HCT116 (cell line): ENCODE measurements around the gene CACNA1A. TPM values are rescaled to one million over a fixed set of nuclear protein-coding genes. Genes with fewer than 3 reads are reported as not detected.

Experiments used
- ATAC-seq: fragments of 200-7000 bp; cut with Tn5 transposase; 2 replicates; pipeline ENCODE4 v1.9.1; 2020; ENCODE audit warnings: mild to moderate bottlenecking, moderate library complexity
- BruUV-seq: library from RNA; stranded (reverse); fragments of 400-500 nt; replicated peaks from 2 replicates; lab custom pipeline; 2021; lab: Mats Ljungman, UMichigan
- CTCF ChIA-PET: fragments of 300-600 bp; sonication (Branson Sonifier 250); formaldehyde crosslinking; loops from one replicate; lab custom pipeline; 2021; ENCODE audit warnings: antibody characterized with exemption; lab: Charles Lee
- POLR2A ChIA-PET: fragments of 300-600, 350-600 bp; sonication (Branson Sonifier 250); formaldehyde crosslinking; loops from one replicate; lab custom pipeline; 2021; ENCODE audit warnings: antibody characterized with exemption; lab: Charles Lee
- RAD21 ChIA-PET, 2 experiments: fragments of 300-600 bp; sonication (Branson Sonifier 250); formaldehyde crosslinking; loops; one replicate each; lab custom pipeline; 2023; ENCODE audit warnings: low total read pairs in 2 of 2; ENCODE audit not compliant: uncharacterized antibody in 2 of 2, unreplicated experiment in 2 of 2, low non-redundant PET in 1 of 2; lab: Charles Lee
- DNase-seq: peaks from one replicate; pipeline ENCODE4 v3.0.0-alpha.2; 2010; ENCODE audit warnings: low read depth, low spot score
- H2AFZ ChIP-seq: fragments of 200-600 bp; shearing (Covaris generic), sonication (generic); 2 replicates; pipeline ENCODE4 v1.6.1; 2017; ENCODE audit warnings: low read depth, mixed run types, mixed read lengths, antibody characterized with exemption, low read length; ENCODE audit not compliant: poor library complexity, severe bottlenecking
- H3K27ac ChIP-seq: 2 replicates; pipeline ENCODE4 v1.5.1; 2012; ENCODE audit warnings: low read depth, low read length
- H3K27me3 ChIP-seq: fragments of 200-600 bp; sonication (generic); 2 replicates; pipeline ENCODE4 v1.6.1; 2016; ENCODE audit warnings: mixed run types, low read length, mixed read lengths; ENCODE audit not compliant: insufficient read depth
- H3K36me3 ChIP-seq, 2 experiments: fragments of 200-500 bp in 1 of 2; fragments of 200-600 bp in 1 of 2; sonication (Bioruptor generic) in 1 of 2; sonication (generic) in 1 of 2; 2 replicates each; pipeline versions ENCODE4 v1.5.1 to v1.6.1; 2014 to 2016; ENCODE audit warnings: low read length in 2 of 2, inconsistent platforms in 1 of 2, mixed read lengths in 1 of 2, mixed run types in 1 of 2; ENCODE audit not compliant: insufficient read depth in 2 of 2, control insufficient read depth in 1 of 2
- H3K4me1 ChIP-seq, 2 experiments: fragments of 200-600 bp in 1 of 2; sonication (generic) in 1 of 2; 2 replicates each; pipeline versions ENCODE4 v1.5.1 to v1.6.1; 2012 to 2017; ENCODE audit warnings: low read length in 2 of 2, inconsistent platforms in 1 of 2, mild to moderate bottlenecking in 1 of 2, mixed read lengths in 1 of 2, mixed run types in 1 of 2, moderate library complexity in 1 of 2; ENCODE audit not compliant: insufficient read depth in 2 of 2, control insufficient read depth in 1 of 2
- H3K4me2 ChIP-seq: fragments of 200-600 bp; sonication (generic); 2 replicates; pipeline ENCODE4 v1.6.1; 2017; ENCODE audit warnings: mixed run types, low read length, mixed read lengths
- H3K4me3 ChIP-seq, 2 experiments: fragments of 200-600 bp in 1 of 2; sonication (generic) in 1 of 2; replicated peaks in 1 of 2; 2 replicates each; pipeline ENCODE4 v1.5.1; 2011 to 2016; ENCODE audit warnings: low read length in 2 of 2, control low read depth in 1 of 2, low read depth in 1 of 2, mild to moderate bottlenecking in 1 of 2, mixed read lengths in 1 of 2, mixed run types in 1 of 2
- H3K79me2 ChIP-seq: fragments of 200-600 bp; sonication (generic); 2 replicates; pipeline ENCODE4 v1.6.1; 2017; ENCODE audit warnings: mild to moderate bottlenecking, mixed run types, low read length, moderate library complexity, mixed read lengths; ENCODE audit not compliant: insufficient read depth
- H3K9ac ChIP-seq: fragments of 200-600 bp; sonication (generic); 2 replicates; pipeline ENCODE4 v1.6.1; 2016; ENCODE audit warnings: low read length, mixed read lengths
- H3K9me2 ChIP-seq: fragments of 200-600 bp; sonication (generic), shearing (Covaris generic); 2 replicates; pipeline ENCODE4 v1.6.1; 2017; ENCODE audit warnings: mixed run types, mild to moderate bottlenecking, moderate library complexity; ENCODE audit not compliant: insufficient read depth
- H3K9me3 ChIP-seq, 2 experiments: fragments of 200-500 bp in 1 of 2; fragments of 200-600 bp in 1 of 2; sonication (Bioruptor generic) in 1 of 2; sonication (generic) in 1 of 2; 2 replicates each; pipeline ENCODE4 v1.6.1; 2014 to 2017; ENCODE audit warnings: low read length in 2 of 2, mixed read lengths in 2 of 2, inconsistent platforms in 1 of 2, low read depth in 1 of 2, mild to moderate bottlenecking in 1 of 2, mixed run types in 1 of 2, moderate library complexity in 1 of 2; ENCODE audit not compliant: control insufficient read depth in 1 of 2, insufficient read depth in 1 of 2
- H4K20me1 ChIP-seq: fragments of 200-600 bp; sonication (generic), shearing (Covaris generic); 2 replicates; pipeline ENCODE4 v1.6.1; 2017; ENCODE audit warnings: mixed run types, mild to moderate bottlenecking, moderate library complexity; ENCODE audit not compliant: insufficient read depth
- CEBPB ChIP-seq: IDR thresholded peaks from 2 replicates; pipeline ENCODE4 v1.6.1; 2012; ENCODE audit warnings: low read depth
- EGR1 ChIP-seq: IDR thresholded peaks from 2 replicates; pipeline ENCODE4 v1.6.1; 2012; ENCODE audit warnings: low read depth
- EZH2 ChIP-seq: fragments of 200-600 bp; sonication (generic); IDR thresholded peaks from 2 replicates; pipeline ENCODE4 v1.6.1; 2017; ENCODE audit warnings: antibody characterized with exemption, mixed run types
- JUND ChIP-seq: IDR thresholded peaks from 2 replicates; pipeline ENCODE4 v1.6.1; 2012
- POLR2AphosphoS5 ChIP-seq: IDR thresholded peaks from 2 replicates; pipeline ENCODE4 v1.6.1; 2011; ENCODE audit warnings: mild to moderate bottlenecking, low read depth, low read length, moderate library complexity
- RAD21 ChIP-seq: IDR thresholded peaks from 2 replicates; pipeline ENCODE4 v1.6.1; 2012; ENCODE audit warnings: low read depth, mild to moderate bottlenecking
- SIN3A ChIP-seq: IDR thresholded peaks from 2 replicates; pipeline ENCODE4 v1.6.1; 2012; ENCODE audit warnings: low read depth
- SP1 ChIP-seq: IDR thresholded peaks from 2 replicates; pipeline ENCODE4 v1.6.1; 2012; ENCODE audit warnings: low read depth
- TCF7L2 ChIP-seq: IDR thresholded peaks from 2 replicates; pipeline ENCODE4 v1.7.0; 2011; ENCODE audit warnings: borderline replicate concordance, inconsistent platforms; ENCODE audit not compliant: insufficient read depth, insufficient read length; ENCODE audit errors: extremely low read depth
- YY1 ChIP-seq: IDR thresholded peaks from 2 replicates; pipeline ENCODE4 v1.6.1; 2011; ENCODE audit warnings: low read length, low read depth, moderate library complexity, mild to moderate bottlenecking; ENCODE audit not compliant: insufficient replicate concordance; ENCODE audit errors: extremely low read depth
- ZFX ChIP-seq: fragments of 450-650 bp; IDR thresholded peaks from 2 replicates; pipeline ENCODE4 v1.6.1; 2017
- intact Hi-C: fragments of 100-400 bp; cut with micrococcal nuclease; formaldehyde crosslinking; loops from 2 replicates; pipeline ENCODE4 v1.10.0; 2022
- total RNA-seq: library from RNA; stranded (reverse); gene quantifications from one replicate; pipeline ENCODE4 v1.2.1, GENCODE V29; 2021; ENCODE audit not compliant: unreplicated experiment
- TF ChIP-seq, protein P1 (sequence below), 3 experiments: fragments of 200-600 bp in 1 of 3; sonication (generic) in 1 of 3; IDR thresholded peaks in 2 of 3; conservative IDR thresholded peaks in 1 of 3; 2 replicates each; pipeline ENCODE4 v1.5.1; 2012 to 2017; ENCODE audit warnings: low read depth in 2 of 3, low read length in 2 of 3, antibody characterized with exemption in 1 of 3, borderline replicate concordance in 1 of 3, control low read depth in 1 of 3, mild to moderate bottlenecking in 1 of 3, mixed read lengths in 1 of 3, mixed run types in 1 of 3, moderate library complexity in 1 of 3; ENCODE audit not compliant: insufficient read depth in 1 of 3
- TF ChIP-seq, protein P2 (sequence below): IDR thresholded peaks from 2 replicates; pipeline ENCODE4 v1.6.1; 2012; ENCODE audit warnings: low read depth

CACNA1A gene
- total RNA-seq, 1 experiment from 2014 or later, result 7.5 TPM

DNA sequence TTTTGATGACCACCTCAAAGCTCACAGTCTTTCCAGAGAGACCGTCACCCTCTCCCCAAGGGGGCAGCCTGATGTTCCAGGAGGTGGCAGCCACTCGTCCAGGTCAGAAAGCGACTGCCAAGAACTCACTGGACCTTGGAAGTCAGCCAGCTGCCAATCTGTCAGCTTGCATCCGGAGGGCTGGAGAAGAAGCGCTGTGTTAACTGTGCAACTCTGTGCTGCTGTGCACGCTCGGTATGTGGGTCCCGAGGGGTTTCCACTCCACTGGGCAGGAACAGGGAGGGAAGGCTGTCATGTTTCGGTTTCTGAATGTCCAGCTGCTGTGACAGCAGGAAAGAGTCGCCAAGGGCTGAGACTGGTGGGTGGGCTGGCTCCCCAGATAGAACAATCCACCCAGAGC, 89.2 kb downstream of the CACNA1A start (continued):
- TF ChIP-seq, protein P1, sequence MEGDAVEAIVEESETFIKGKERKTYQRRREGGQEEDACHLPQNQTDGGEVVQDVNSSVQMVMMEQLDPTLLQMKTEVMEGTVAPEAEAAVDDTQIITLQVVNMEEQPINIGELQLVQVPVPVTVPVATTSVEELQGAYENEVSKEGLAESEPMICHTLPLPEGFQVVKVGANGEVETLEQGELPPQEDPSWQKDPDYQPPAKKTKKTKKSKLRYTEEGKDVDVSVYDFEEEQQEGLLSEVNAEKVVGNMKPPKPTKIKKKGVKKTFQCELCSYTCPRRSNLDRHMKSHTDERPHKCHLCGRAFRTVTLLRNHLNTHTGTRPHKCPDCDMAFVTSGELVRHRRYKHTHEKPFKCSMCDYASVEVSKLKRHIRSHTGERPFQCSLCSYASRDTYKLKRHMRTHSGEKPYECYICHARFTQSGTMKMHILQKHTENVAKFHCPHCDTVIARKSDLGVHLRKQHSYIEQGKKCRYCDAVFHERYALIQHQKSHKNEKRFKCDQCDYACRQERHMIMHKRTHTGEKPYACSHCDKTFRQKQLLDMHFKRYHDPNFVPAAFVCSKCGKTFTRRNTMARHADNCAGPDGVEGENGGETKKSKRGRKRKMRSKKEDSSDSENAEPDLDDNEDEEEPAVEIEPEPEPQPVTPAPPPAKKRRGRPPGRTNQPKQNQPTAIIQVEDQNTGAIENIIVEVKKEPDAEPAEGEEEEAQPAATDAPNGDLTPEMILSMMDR (IDR thresholded peaks at IDR 0.05 in 2 of 3, conservative IDR thresholded peaks at IDR 0.05 in 1 of 3; ENCODE audit: borderline replicate concordance in 1 of 3, insufficient read depth in 1 of 3, low read depth in 2 of 3, low read length in 2 of 3), result no peak
- TF ChIP-seq YY1 (no peak), JUND (no peak), POLR2AphosphoS5 (no peak), SIN3A (no peak), TCF7L2 (no peak), SP1 (no peak), ZFX (no peak)
- TF ChIP-seq, all 23 proteins: peak for 0

DNA sequence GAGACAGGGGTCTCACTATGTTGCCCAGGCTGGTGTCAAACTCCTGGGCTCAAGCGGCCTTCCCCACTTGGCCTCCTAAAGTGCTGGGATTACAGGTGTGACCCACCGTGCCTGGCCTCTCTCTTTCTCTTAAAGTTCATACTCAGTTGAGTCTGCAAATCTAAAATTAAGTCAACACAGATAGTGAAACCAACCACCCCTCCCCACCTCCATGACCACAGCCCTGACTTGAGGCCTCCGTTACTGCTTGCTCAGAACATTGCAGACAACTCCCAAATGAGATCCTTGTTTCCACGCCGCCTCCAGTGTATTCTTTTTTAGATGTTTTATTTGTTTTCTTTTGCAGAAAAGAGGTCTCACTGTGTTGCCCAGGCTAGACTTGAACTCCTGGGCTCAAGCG, 94.4 kb downstream of the CACNA1A start:
- no peak overlapping the region for H2AFZ ChIP-seq
- TF ChIP-seq YY1 (no peak), EGR1 (no peak), CEBPB (no peak), EZH2 (no peak), RAD21 (no peak)
- TF ChIP-seq, protein P2, sequence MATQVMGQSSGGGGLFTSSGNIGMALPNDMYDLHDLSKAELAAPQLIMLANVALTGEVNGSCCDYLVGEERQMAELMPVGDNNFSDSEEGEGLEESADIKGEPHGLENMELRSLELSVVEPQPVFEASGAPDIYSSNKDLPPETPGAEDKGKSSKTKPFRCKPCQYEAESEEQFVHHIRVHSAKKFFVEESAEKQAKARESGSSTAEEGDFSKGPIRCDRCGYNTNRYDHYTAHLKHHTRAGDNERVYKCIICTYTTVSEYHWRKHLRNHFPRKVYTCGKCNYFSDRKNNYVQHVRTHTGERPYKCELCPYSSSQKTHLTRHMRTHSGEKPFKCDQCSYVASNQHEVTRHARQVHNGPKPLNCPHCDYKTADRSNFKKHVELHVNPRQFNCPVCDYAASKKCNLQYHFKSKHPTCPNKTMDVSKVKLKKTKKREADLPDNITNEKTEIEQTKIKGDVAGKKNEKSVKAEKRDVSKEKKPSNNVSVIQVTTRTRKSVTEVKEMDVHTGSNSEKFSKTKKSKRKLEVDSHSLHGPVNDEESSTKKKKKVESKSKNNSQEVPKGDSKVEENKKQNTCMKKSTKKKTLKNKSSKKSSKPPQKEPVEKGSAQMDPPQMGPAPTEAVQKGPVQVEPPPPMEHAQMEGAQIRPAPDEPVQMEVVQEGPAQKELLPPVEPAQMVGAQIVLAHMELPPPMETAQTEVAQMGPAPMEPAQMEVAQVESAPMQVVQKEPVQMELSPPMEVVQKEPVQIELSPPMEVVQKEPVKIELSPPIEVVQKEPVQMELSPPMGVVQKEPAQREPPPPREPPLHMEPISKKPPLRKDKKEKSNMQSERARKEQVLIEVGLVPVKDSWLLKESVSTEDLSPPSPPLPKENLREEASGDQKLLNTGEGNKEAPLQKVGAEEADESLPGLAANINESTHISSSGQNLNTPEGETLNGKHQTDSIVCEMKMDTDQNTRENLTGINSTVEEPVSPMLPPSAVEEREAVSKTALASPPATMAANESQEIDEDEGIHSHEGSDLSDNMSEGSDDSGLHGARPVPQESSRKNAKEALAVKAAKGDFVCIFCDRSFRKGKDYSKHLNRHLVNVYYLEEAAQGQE, result no peak
- TF ChIP-seq, all 23 proteins: peak for 0
- no peaks in the 10 kb centered on the region for H4K20me1 ChIP-seq
- no peaks in the 10 kb centered on the region for H3K9me2 ChIP-seq
- ChIA-PET POLR2A (no interaction called here), CTCF (no interaction called here), RAD21 (no interaction called here)
- BruUV-seq, result no TSS peak
- no peak for DNase-seq
- no peak overlapping the region for H3K4me2 ChIP-seq
- no peak overlapping the region for H3K9ac ChIP-seq
- intact Hi-C loops, result no loop called here
- no peaks in the 10 kb centered on the region for H3K27me3 ChIP-seq
- H3K36me3 ChIP-seq, result no peaks in the 10 kb centered on the region
- H3K79me2 ChIP-seq, result no peaks in the 10 kb centered on the region
- H3K9me3 ChIP-seq, result no peaks in the 10 kb centered on the region
- no peak overlapping the region for H3K27ac ChIP-seq
- no peak overlapping the region for H3K4me3 ChIP-seq
- H3K4me1 ChIP-seq, result no peaks in the 10 kb centered on the region
- no peak for ATAC-seq
